Tibial nerve (tissue), 4 donors: Measurements from ENCODE around the gene ABLIM2.

Source experiments
- EP300 ChIP-seq, 2 donors: sonication (generic); formaldehyde crosslinking; IDR thresholded peaks; one replicate each; pipeline ENCODE4 v1.6.1; 2017; ENCODE audit warnings: antibody characterized with exemption in 2 of 2, mild to moderate bottlenecking in 1 of 2
- POLR2A ChIP-seq, 2 donors: fragments of 450-650 bp; IDR thresholded peaks; one replicate each; pipeline ENCODE4 v1.6.1; 2017; ENCODE audit warnings: antibody characterized with exemption in 2 of 2, mild to moderate bottlenecking in 2 of 2, moderate library complexity in 2 of 2
- TF ChIP-seq, protein P1 (sequence below), 5 experiments: fragments of 200-600 bp in 3 of 5; fragments of 450-650 bp in 2 of 5; sonication (generic) in 3 of 5; IDR thresholded peaks; one replicate each; pipeline ENCODE4 v1.5.1; 2016 to 2019; ENCODE audit warnings: antibody characterized with exemption in 5 of 5, mild to moderate bottlenecking in 3 of 5, moderate library complexity in 2 of 5

DNA sequence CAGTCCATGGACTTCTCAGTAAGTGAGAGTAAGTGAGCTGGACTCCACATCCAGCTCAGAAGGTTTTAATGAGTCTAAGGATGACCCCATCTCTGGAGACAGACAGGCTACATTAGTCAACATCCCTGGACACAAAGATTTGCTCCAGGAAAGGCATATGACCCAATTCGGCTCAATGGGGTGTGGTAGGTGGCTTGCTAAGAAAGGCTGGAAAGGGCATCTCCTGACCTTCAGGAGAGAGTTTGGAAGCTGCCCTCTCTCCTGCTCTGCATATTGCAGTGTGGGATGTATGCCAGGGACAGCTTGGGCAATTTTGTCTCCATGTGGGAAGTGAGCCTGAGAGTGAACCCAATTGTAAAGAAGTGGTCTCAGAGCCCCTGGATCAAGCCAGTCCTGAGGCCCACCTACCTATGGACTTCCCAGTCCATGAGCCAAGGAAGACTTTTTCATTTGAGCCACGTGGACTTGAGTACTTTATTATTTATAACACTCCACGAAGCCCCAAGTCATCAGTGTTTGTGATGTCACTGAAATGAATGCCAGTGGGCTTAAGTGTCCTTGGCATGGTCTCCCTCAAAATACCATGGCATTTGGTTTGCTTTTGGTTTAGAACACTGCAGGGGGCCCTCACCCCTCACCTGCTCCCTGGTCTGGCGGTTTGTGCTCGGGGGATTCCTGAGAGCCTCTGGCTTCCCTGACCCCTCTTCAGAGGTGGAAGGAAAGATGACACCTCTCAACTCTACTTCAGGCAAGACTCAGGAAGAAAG is 10.4 kb upstream of the ABLIM2 start:
- TF ChIP-seq, protein P1, sequence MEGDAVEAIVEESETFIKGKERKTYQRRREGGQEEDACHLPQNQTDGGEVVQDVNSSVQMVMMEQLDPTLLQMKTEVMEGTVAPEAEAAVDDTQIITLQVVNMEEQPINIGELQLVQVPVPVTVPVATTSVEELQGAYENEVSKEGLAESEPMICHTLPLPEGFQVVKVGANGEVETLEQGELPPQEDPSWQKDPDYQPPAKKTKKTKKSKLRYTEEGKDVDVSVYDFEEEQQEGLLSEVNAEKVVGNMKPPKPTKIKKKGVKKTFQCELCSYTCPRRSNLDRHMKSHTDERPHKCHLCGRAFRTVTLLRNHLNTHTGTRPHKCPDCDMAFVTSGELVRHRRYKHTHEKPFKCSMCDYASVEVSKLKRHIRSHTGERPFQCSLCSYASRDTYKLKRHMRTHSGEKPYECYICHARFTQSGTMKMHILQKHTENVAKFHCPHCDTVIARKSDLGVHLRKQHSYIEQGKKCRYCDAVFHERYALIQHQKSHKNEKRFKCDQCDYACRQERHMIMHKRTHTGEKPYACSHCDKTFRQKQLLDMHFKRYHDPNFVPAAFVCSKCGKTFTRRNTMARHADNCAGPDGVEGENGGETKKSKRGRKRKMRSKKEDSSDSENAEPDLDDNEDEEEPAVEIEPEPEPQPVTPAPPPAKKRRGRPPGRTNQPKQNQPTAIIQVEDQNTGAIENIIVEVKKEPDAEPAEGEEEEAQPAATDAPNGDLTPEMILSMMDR (IDR thresholded peaks at IDR 0.05), result no peak
- TF ChIP-seq POLR2A (IDR thresholded peaks at IDR 0.05) (no peak), EP300 (IDR thresholded peaks at IDR 0.05) (no peak)
